ENCODE data around the gene KNDC1. TPM values are rescaled to one million over a fixed set of nuclear protein-coding genes. Genes with fewer than 3 reads are reported as not detected.

Gene KNDC1
- total RNA-seq, 6 experiments from 2014 or later: 0.54 to 11.6 (median 8.2) TPM

GRCh38 chr10:133182791-133183645 is 23.0 kb downstream of the KNDC1 start:
- WGBS (ENCODE audit: insufficient coverage, low coverage, low lambda C conversion rate, missing lambda C conversion rate): 90% methylated on average over 24 of the region's 66 CpGs
- no peaks in the 10 kb centered on the region for H3K9me3 ChIP-seq
- intact Hi-C loops (cut with DNase I): no loop called here
- no peak for DNase-seq
- H3K27ac ChIP-seq: no peak overlapping the region
- ATAC-seq: no peak
- no peaks in the 10 kb centered on the region for H3K4me1 ChIP-seq
- H3K4me3 ChIP-seq: no peak overlapping the region
- H3K27me3 ChIP-seq: no peaks in the 10 kb centered on the region
- TF ChIP-seq POLR2A (IDR thresholded peaks at IDR 0.05): no peak
- TF ChIP-seq, protein P1, sequence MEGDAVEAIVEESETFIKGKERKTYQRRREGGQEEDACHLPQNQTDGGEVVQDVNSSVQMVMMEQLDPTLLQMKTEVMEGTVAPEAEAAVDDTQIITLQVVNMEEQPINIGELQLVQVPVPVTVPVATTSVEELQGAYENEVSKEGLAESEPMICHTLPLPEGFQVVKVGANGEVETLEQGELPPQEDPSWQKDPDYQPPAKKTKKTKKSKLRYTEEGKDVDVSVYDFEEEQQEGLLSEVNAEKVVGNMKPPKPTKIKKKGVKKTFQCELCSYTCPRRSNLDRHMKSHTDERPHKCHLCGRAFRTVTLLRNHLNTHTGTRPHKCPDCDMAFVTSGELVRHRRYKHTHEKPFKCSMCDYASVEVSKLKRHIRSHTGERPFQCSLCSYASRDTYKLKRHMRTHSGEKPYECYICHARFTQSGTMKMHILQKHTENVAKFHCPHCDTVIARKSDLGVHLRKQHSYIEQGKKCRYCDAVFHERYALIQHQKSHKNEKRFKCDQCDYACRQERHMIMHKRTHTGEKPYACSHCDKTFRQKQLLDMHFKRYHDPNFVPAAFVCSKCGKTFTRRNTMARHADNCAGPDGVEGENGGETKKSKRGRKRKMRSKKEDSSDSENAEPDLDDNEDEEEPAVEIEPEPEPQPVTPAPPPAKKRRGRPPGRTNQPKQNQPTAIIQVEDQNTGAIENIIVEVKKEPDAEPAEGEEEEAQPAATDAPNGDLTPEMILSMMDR (IDR thresholded peaks at IDR 0.05): no peak
- no peaks in the 10 kb centered on the region for H3K36me3 ChIP-seq

DNA sequence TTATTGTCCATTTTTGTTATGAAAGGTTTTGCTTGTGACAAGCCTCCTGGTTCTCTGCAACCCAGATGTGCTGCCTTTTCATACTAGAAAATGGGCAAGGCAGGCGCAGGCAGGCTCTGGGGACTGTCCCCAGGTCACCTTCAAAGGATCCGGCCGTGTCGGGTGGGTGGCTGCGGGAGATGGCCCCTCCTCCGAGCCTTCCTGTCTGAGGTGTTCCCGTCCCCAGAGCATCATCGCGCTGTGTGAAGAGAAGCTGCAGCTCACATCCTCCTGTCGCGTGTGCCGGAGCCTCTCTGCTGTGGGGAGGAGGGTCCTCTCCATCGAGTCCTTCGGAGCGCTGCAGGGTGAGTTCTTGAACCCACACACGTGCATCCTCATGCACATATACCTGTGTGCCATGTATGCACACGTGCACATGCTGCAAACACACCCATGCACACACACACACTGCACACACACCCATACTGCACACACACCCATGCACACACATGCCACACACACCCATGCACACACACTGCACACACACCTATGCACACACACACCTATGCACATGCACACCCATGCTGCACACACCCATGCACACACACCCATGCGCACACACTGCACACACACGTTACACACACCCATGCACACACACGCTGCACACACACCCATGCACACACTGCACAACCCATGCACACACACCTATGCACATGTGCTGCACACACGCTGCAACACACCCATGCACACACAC is 23.8 kb downstream of the KNDC1 start:
- Histone ChIP-seq H3K36me3 (no peaks in the 10 kb centered on the region), H3K27me3 (no peaks in the 10 kb centered on the region), H3K4me3 (no peak overlapping the region), H3K27ac (no peak overlapping the region), H3K4me1 (no peaks in the 10 kb centered on the region), H3K9me3 (no peaks in the 10 kb centered on the region)
- intact Hi-C loops (cut with DNase I): no loop called here
- WGBS (ENCODE audit: insufficient coverage, low coverage, low lambda C conversion rate, missing lambda C conversion rate): 74% methylated on average over 12 of the region's 21 CpGs
- ATAC-seq (no peak), DNase-seq (no peak)
- TF ChIP-seq POLR2A (IDR thresholded peaks at IDR 0.05): no peak
- TF ChIP-seq, protein P1 (IDR thresholded peaks at IDR 0.05): no peak

DNA sequence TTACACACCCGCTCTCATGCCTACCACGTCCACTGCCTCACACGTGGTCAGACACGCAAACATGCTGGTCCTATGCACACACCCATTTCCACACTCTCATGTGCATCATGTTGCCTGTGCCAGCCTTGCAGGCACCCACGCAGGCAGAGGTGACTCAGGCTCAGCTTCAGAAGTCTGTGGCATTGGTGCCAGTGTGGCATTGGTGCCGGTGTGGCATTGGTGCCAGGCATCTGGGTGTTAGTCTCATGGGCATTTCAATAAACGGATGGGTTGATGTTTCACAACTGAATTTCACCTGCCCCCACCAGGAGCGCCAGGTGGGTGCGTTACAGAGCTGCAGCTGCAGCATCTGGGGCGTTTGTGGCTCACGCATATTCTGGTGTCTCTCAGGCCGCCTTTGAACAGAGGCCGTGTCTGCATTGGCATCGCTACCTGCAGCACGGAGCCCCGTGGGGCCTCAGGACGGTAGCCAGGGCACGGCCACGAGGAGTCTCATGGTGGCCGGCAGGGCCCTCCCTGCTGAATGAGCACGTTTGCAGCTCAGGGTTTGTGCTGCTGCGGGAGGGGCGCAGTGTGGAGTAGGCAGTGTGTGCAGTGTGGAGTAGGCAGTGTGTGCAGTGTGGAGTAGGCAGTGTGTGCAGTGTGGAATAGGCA is 24.7 kb downstream of the KNDC1 start:
- Histone ChIP-seq H3K36me3 (no peaks in the 10 kb centered on the region), H3K9me3 (no peaks in the 10 kb centered on the region), H3K4me1 (no peaks in the 10 kb centered on the region), H3K27ac (no peak overlapping the region), H3K27me3 (no peaks in the 10 kb centered on the region), H3K4me3 (no peak overlapping the region)
- 51% methylated on average over 8 of the region's 23 CpGs for WGBS (ENCODE audit: insufficient coverage, low coverage, low lambda C conversion rate, missing lambda C conversion rate)
- no peak for ATAC-seq
- no peak for TF ChIP-seq POLR2A (IDR thresholded peaks at IDR 0.05)
- TF ChIP-seq, protein P1 (IDR thresholded peaks at IDR 0.05): no peak
- no peak for DNase-seq
- intact Hi-C loops (cut with DNase I): no loop called here

DNA sequence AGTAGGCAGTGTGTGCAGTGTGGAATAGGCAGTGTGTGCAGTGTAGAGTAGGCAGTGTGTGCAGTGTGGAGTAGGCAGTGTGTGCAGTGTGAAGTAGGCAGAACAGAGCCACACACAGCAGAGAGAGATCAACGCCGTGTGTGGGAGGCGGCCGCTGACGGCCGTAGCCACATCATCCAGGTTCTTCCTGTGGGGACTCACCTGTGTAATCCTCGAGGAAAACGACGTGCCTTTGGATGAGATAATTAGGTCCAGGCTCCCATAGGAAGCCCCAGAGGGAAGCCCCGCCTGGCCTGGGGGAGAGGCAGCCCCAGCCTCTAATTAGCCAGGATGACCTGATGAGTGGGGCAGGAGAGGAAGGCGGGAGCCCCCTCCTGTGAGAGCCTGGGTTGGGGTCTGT is 25.4 kb downstream of the KNDC1 start:
- TF ChIP-seq, protein P1 (IDR thresholded peaks at IDR 0.05): no peak
- no peak for TF ChIP-seq POLR2A (IDR thresholded peaks at IDR 0.05)
- Histone ChIP-seq H3K27me3 (no peaks in the 10 kb centered on the region), H3K9me3 (no peaks in the 10 kb centered on the region), H3K36me3 (no peaks in the 10 kb centered on the region), H3K4me3 (no peak overlapping the region), H3K4me1 (no peaks in the 10 kb centered on the region), H3K27ac (no peak overlapping the region)
- 68% methylated on average over 11 of the region's 11 CpGs for WGBS (ENCODE audit: insufficient coverage, low coverage, low lambda C conversion rate, missing lambda C conversion rate)
- intact Hi-C loops (cut with DNase I): no loop called here
- DNase-seq (no peak), ATAC-seq (no peak)

Data from right lobe of liver (tissue), 6 donors.